SK-N-MC (cell line): Measurements from ENCODE around the gene TSPAN5.

ENCODE experiments used
- EZH2 ChIP-seq: fragments of 200-600 bp; sonication (generic); IDR thresholded peaks from one replicate; pipeline ENCODE4 v1.6.1; 2017; ENCODE audit warnings: antibody characterized with exemption
- FOXP2 ChIP-seq: optimal IDR thresholded peaks from 2 replicates; pipeline ENCODE3; 2011; ENCODE audit warnings: mild to moderate bottlenecking, moderate library complexity; ENCODE audit not compliant: insufficient read depth; ENCODE audit errors: extremely low read length, control extremely low read depth
- POLR2AphosphoS5 ChIP-seq: IDR thresholded peaks from 2 replicates; pipeline ENCODE4 v1.6.1; 2012; ENCODE audit warnings: mild to moderate bottlenecking, low read depth, low read length, borderline replicate concordance

DNA sequence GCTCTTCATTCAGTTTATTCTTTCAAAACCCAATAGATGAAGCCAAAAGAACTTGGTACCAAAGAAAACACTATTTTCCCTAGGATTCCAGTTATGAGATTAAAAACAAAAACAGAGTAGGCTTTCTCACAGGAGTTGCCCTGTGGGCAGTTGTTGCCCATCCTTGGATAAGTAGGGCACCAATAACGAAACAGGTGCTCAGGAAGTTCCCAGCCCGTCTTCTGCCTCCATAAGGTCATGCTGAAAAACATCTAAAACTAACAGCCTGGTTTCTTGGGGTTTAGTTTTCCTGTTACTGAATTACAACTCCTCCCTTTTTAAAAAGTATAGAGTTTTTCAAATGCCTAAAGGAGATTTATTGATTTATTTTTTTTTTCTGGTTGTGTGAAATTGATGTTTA is 14.7 kb downstream of the TSPAN5 start:
- TF ChIP-seq POLR2AphosphoS5 (no peak), EZH2 (no peak), FOXP2 (no peak)
